ENCODE data around the gene ANKRD18B.
"Not testable (repeated sequence)": the region's sequence is repeated elsewhere in the genome, so short reads cannot be mapped to it uniquely, and the experiment has no call there.

ANKRD18B gene

DNA sequence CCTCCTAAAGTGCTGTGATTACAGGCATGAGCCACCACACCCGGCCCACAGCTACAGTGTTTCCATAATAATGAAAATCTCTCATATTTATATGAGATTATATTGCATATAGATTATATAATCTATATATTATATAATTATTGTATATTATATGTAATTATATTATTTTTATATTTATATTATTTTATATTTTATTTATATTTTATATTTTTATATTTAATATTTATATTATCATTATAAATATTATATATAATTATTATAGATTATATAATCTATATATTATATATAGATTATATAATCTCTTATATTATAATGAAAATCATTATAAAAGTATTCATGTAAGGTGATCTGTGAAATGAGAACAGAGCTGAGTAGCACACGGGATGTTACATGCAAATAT is 11.5 kb downstream of the ANKRD18B start:
- DNase-seq = no peak

- DNase-seq = not testable (repeated sequence)
Observed at GRCh38 chr9:33543463-33543862, 19.4 kb downstream of the ANKRD18B start.

- not testable (repeated sequence) for DNase-seq
Observed at GRCh38 chr9:33545715-33546114, 21.7 kb downstream of the ANKRD18B start.

DNA sequence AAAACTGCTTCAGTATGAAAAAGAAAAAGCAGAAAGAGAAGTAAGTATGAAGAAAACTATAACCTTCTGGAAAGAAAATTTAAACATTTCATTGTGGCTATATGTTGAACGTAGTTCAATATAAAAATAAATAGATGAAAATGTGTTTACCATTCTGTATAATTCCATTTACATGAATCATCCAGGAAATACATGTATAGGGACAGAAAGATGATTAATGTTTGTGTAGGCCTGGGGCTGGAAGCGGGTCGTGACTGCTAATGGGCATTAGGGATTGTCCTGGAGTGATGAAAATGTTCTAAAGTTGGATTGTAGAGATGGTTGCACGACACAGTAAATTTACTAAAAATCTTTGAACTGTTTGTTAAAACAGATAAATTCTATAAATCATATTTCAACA is 24.8 kb downstream of the ANKRD18B start:
- not testable (repeated sequence) for DNase-seq

DNA sequence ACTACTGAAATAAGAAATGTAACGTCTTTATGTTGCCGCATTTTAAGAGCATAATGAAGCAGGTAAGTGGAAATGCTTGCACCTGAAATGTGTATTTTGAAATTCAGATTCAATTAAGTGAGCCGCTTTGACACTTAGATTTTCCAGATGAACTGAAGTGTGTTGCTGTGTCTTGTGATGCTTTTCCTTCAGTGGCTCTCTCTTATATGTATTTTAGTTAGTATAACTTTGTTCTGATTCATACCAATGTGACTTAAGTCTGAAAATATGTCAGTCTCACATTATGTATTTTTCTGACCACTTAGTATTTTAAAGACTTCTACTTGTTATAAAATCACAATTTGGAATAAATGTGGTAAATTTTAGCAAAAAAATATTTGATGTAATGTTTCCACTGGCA is 25.4 kb downstream of the ANKRD18B start:
- not testable (repeated sequence) for DNase-seq

DNA sequence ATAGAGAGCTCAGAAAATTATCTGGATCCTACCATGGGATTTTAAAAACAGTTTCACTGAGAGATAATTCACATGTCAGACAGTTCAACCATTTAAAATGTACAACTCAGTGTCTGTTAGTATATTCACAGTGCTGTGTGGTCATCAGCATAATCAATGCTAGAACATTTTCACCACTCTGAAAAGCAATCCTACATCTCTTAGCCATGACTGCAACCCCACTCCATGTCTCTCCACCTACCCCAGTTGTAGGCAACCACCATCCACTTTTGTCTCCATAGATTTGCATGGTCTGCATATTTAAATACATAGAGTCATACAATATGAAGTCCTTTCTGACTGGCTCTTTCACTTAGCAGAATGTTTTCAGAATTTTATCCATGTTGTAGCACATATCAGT is 27.1 kb downstream of the ANKRD18B start:
- not testable (repeated sequence) for DNase-seq

GRCh38 chr9:33552315-33552725 is 28.3 kb downstream of the ANKRD18B start:
- peak; percentile 8 to 9 for DNase-seq

GRCh38 chr9:33560217-33560616 is 36.2 kb downstream of the ANKRD18B start:
- not testable (repeated sequence) for DNase-seq

- DNase-seq = not testable (repeated sequence)
Observed at GRCh38 chr9:33562196-33562595, 38.1 kb downstream of the ANKRD18B start.

DNA sequence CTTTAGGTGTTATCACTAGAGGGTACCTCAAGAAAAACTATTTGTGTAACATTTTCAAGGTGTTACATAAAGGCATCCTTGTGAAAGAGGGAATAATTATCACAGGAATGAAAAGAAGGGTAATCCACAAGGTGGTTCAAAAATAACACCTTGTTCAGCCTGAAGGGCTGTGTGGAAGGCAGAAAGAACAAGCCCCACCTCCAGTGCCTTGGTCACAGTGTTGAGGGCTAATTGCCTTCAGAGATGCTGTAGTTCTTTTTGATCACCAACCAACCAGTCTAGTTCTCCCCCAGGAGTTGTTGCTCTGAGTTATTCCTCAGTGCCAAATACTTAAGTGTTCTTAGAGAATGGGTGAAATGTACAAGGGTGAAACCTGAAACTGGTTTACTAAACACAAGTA is 43.7 kb downstream of the ANKRD18B start:
- DNase-seq = not testable (repeated sequence)

- DNase-seq = not testable (repeated sequence)
Observed at GRCh38 chr9:33577786-33578185, 53.7 kb downstream of the ANKRD18B start.

DNA sequence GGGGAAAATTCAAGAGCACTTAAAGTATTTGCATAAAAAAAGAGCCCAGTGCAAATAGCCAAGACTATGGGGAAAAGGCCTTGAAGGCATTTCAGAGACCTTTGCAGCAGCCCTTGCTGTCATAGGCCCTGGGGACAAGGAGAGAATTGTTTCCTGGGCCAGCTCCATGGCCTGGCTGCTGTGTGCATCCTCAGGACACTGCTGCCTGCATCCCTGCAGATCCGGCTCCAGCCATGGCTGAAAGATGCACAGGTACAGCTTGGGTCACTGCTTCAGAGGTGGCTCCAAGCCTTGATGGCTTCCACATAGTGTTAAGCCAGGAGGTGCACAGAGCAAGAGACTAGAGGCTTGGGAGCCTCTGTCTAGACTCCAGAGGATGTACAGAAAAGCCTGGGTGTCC is 55.9 kb downstream of the ANKRD18B start:
- not testable (repeated sequence) for DNase-seq

GRCh38 chr9:33582686-33583085 is 58.6 kb downstream of the ANKRD18B start:
- DNase-seq = not testable (repeated sequence)

- not testable (repeated sequence) for DNase-seq
Observed at GRCh38 chr9:33586128-33586527, 62.1 kb downstream of the ANKRD18B start.

DNA sequence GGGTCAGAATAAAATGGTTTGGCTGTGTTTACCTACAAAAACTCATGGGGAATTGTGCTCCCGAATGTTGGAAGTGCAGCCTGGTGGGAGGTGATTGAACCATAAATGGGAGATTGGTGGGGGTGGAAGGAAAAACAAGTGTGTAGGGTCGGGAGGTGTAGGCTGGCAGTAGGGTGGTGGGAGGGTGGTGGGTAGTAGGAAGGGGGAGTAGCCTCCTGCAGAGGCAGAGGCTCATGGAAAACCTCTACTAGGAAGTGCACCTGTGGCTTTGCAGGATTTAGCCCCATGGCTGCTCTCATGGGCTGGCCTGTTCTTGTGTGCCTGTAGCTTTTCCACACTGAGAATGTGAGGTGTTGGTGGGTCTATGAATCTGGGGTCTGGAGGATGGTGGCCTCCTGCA is 63.7 kb downstream of the ANKRD18B start:
- not testable (repeated sequence) for DNase-seq

DNA sequence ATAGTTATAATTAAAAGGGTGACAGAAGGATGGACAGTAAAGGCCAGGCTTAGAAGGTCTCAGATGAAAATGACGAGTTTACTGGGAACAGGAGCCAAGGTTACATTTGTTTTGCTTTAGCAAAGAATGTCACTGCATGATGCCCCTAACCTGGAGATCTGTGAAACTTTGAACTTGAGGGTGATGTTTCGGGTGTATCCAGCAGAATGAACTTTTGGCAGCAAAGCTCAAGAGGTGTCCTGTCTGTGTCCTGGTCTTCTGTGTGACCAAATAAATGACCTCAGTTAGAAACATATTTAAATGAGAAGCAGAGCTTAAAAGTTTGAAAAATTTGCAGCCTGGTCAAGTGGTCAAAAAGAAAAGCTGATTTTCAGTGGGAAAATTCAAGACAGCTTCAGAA is 64.8 kb downstream of the ANKRD18B start:
- DNase-seq = not testable (repeated sequence)

GRCh38 chr9:33590857-33591256 is 66.8 kb downstream of the ANKRD18B start:
- DNase-seq = not testable (repeated sequence)

GRCh38 chr9:33596974-33597373 is 72.9 kb downstream of the ANKRD18B start:
- DNase-seq = not testable (repeated sequence)

DNA sequence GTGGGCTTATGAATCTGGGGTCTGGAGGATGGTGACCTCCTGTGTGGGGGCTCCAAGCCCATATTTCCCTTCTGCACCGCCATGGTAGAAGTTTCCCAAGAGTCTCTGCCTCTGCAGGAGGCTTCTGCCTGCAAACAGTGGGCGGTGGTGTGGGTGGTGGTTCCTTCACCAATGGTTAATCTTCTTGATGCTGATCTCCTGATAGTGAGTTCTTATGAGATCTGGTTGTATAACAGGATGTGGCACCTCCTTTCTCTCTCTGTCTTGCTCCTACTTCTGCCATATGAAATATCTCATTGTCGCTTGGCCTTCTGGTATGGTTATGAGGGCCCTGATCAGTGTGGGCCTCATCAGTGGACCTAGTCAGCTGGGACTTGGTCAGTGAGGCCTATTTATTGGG is 73.3 kb downstream of the ANKRD18B start:
- DNase-seq = not testable (repeated sequence)

GRCh38 chr9:33598796-33599379 is 74.8 kb downstream of the ANKRD18B start:
- DNase-seq = not testable (repeated sequence)

DNA sequence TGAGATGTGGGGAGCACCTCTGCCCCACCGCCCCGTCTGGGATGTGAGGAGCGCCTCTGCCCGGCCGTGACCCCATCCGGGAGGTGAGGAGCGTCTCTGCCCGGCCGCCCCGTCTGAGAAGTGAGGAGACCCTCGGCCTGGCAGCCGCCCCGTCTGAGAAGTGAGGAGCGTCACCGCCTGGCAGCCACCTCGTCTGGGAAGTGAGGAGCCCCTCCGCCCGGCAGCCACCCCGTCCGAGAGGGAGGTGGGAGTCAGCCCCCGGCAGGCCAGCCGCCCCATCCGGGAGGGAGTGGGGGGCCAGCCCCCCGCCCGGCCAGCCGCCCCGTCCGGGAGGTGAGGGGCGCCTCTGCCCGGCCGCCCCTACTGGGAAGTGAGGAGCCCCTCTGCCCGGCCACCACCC is 76.9 kb downstream of the ANKRD18B start:
- DNase-seq = not testable (repeated sequence)

DNA sequence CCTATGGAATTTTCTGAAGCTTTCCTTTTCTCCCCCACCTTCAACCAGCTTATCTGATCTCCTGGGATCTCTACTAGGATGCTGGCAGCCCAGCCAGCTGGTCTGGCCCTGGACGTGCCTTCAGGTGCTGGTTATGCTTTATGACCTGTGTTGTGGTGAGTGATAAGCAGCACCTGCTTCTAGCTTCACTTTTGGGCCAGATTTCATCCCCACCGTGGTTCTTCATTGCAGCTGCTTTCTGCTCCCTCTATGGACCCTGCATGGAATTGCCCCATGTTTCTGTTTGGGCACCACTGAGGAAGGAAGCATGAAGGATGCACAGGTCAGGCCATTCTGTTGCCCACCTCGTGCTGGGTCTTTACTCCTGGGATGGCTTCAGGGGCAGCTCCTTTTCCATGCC is 80.2 kb downstream of the ANKRD18B start:
- not testable (repeated sequence) for DNase-seq

- DNase-seq = not testable (repeated sequence)
Observed at GRCh38 chr9:33604936-33605335, 80.9 kb downstream of the ANKRD18B start.

GRCh38 chr9:33611358-33611757 is 87.3 kb downstream of the ANKRD18B start:
- no peak for DNase-seq

DNA sequence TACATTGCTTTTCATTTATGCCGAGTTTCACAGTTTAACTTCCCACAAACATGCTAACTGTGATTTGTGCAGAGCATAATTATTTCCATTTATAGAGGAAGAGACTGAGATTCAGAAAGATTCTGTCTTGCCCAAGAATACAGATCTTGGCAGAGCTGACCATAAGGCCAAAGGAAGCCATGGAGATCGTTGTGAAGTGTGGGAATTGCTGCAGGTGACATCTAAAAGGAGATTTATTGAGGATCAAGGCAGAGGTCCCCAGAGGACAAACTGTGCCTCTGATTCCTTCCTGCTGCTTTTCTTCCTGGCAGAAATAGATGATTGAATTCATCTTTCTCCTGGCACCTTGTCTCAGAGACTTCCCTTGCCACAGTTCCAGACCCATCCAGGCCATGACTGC is 88.4 kb downstream of the ANKRD18B start:
- not testable (repeated sequence) for DNase-seq

Data from activated CD4-positive, alpha-beta T cell treated with anti-CD3 and anti-CD28 coated beads, Interleukin-2, amount 50 U/mL, for 48 hours (primary cell).